ENCODE measurements around the gene SH3GLB1. TPM values are rescaled to one million over a fixed set of nuclear protein-coding genes. Genes with fewer than 3 reads are reported as not detected.

SH3GLB1 gene
- total RNA-seq, 1 donor from 2014 or later, result 78.3 TPM

DNA sequence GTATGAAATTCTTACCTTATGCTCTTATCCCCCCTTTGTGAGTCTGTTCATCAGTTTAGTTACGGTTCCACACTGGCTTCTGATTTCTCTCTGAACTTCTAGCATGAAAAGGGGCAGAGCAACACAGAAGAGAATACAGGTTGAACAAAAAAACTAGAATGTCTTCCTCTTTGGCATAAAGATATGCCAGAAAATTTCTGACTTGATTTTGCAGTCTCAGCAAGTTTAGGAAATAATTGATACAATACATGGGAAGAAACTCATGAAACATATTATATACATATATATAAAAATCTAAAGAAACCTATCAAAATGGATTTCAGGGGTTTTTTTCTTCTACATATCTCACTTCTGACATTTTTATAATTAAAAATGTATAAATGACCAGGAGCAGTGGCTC lies 27.0 kb downstream of the SH3GLB1 start:
- intact Hi-C loops (cut with micrococcal nuclease), result no loop called here

- intact Hi-C loops (cut with micrococcal nuclease), result no loop called here
These were observed 29.0 kb downstream of the SH3GLB1 start for GRCh38 chr1:86733340-86733739.

GRCh38 chr1:86739648-86740509 lies 35.5 kb downstream of the SH3GLB1 start:
- intact Hi-C loops (cut with micrococcal nuclease), result loop anchor here (1.0 to 10.0 kb wide), 8 partner anchors 13 to 585 kb away; partner anchors contain the start of genes HS2ST1, LMO4, SELENOF and SH3GLB1

DNA sequence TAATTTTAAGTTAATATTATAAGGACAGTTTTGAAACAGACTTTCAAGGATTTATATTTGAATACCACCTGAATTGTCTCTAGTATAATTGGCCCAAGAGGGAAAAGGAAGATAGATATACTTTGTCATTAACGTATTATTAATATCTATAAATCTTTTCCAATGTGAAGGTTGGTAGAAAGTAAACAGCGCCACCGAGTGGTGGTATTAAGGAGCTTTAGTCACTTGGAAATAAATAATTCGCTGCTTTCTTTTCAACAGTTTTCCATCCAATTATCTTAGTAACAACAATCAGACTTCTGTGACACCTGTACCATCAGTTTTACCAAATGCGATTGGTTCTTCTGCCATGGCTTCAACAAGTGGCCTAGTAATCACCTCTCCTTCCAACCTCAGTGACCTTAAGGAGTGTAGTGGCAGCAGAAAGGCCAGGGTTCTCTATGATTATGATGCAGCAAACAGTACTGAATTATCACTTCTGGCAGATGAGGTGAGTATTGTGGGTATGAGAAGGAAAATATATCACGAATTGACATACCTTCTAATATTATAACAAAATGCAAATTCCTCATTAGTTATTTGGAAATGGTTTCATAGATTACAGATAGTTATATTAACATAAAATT lies 37.7 kb downstream of the SH3GLB1 start:
- intact Hi-C loops (cut with micrococcal nuclease), result loop anchor here (2.0 to 10.0 kb wide), 5 partner anchors 15 to 583 kb away; partner anchors contain the start of genes HS2ST1, LMO4 and SELENOF

DNA sequence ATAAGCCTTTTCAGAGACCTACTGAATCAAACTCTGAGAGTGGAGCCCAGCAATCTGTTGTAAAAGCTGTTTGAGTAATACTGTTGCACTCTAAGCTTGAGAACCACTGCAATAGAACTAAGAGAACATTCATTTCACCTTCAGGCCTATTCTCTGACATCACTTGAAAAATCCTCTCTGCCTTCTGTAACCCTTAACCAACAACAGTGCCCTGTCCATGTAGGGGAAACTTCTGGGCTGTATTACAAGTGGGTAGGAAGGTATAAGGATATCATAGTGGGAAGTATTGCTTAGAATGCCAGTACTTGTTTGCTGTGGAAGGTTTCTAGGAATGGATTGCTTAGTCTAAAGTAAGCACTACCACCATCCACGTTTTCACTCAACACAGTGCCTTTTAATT lies 42.9 kb downstream of the SH3GLB1 start:
- intact Hi-C loops (cut with micrococcal nuclease), result loop anchor here (10.0 kb wide), 1 partner anchor 577 kb away; the partner anchor contains the start of gene LMO4

- intact Hi-C loops (cut with micrococcal nuclease), result loop anchor here (10.0 kb wide), 1 partner anchor 576 kb away; the partner anchor contains the start of gene LMO4
These were observed 44.4 kb downstream of the SH3GLB1 start for GRCh38 chr1:86748622-86749373.

- intact Hi-C loops (cut with micrococcal nuclease), result no loop called here
These were observed 45.7 kb downstream of the SH3GLB1 start for GRCh38 chr1:86750076-86750475.

DNA sequence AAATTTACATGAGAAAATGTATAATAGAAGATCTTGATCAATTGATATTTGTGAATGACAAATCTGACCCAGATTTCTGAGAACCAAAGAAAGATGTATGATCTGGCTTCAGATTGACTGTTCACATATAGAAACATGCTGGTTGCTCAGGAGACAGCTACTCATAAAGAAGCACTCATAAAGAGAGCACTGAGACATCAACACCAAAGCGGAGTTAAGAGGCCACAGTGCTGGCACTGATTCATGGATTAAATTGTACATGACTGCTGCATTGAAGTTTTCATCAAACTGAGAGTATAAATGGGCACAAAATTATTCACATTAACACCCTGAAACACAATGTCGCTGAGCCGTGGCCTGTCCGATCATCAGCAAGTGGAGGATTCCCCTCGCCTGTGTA lies 46.2 kb downstream of the SH3GLB1 start:
- intact Hi-C loops (cut with micrococcal nuclease), result no loop called here

GRCh38 chr1:86751923-86752322 lies 47.5 kb downstream of the SH3GLB1 start:
- intact Hi-C loops (cut with micrococcal nuclease), result no loop called here

- intact Hi-C loops (cut with micrococcal nuclease), result no loop called here
These were observed 49.3 kb downstream of the SH3GLB1 start for GRCh38 chr1:86753700-86754099.

DNA sequence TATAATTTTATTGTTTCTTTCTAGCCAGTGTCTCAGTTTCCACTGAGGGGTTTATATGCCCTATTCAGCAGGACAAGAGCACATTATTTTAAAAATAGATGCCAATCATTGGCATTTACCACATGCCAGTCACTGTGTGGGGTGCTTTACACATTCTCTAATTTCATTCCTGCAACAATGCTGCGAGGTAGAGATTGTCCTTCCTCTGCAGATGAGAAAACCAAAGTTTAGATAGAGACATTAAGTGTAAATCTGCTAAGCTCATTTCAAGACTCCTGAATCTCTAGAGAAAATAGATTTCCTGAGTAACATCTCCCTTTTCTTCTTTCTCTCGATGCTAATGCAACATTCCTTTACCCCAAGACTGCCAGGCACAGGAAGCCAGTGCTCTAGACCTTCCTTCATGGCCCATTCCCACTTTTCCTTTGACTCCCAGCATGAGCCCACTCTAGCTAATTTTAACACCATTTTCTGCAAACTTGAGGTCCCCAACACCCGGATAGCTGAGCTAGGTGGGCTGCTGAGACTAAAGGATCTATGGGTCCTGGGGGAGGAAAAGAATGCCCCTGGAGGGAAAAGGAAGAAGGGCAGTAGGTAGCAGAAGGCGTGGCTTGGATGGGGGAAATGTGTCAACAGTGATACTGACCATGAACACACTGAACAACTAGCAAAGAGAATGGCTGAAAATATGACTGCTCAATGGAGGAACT lies 50.0 kb downstream of the SH3GLB1 start:
- intact Hi-C loops (cut with micrococcal nuclease), result no loop called here

- intact Hi-C loops (cut with micrococcal nuclease), result no loop called here
These were observed 51.7 kb downstream of the SH3GLB1 start for GRCh38 chr1:86756062-86756406.

GRCh38 chr1:86757272-86757984 lies 53.1 kb downstream of the SH3GLB1 start:
- intact Hi-C loops (cut with micrococcal nuclease), result no loop called here

- intact Hi-C loops (cut with micrococcal nuclease), result no loop called here
These were observed 54.2 kb downstream of the SH3GLB1 start for GRCh38 chr1:86758570-86758969.

DNA sequence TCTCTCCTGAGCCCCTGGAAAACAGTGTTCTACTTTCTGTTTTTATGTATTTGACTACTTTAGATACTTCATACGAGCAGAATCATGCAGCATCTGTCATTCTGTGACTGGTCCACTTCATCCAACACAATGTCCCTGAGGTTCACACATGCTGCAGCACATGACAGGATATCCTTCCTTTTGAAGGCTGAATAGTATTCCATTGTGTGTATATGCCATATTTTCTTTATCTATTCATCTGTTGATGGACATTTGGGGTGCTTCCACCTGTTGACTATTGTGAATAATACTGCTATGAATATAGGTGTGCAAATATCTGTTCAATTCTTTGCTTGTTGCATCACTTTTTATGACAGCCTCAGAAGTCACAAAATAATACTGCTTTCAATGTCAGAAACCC lies 55.8 kb downstream of the SH3GLB1 start:
- intact Hi-C loops (cut with micrococcal nuclease), result no loop called here

DNA sequence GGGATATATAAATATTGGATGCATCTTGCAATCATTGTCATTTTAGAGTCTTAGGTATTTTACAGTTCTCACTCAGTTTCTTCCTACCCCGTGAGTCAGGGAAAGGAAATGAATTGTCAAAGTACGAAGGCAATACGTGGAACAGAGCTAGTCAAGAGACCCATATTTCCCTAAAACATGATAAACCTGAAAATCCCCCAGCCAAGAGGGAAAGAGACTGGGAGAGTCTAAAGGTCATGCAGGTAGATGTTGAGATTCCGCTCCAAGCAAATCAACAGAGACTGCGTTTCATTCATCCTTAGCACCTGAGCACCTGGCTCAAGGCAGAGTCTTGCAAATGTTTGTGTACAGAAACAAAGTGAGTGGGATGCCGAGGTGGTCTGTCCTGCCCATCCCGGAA lies 58.0 kb downstream of the SH3GLB1 start:
- intact Hi-C loops (cut with micrococcal nuclease), result no loop called here

- intact Hi-C loops (cut with micrococcal nuclease), result no loop called here
These were observed 60.1 kb downstream of the SH3GLB1 start for GRCh38 chr1:86764523-86764922.

DNA sequence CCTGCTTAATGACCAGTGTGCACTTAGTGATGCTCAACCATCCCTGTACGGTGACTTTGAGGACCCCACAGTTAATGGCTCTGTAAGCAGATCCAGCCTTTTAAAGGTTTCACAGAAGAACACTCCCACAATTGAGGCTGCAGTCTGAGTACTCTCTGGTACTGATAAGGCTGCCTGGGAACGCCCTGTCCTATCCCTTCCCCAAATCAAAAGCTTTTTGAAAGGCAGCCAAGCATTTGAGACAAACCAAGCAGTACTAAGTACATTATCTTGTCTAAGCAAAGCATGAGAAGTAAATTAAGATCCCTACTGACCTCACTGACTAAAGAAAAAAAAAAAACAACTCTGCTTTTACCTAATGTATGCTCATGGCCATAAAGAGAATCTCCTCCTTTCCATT lies 60.7 kb downstream of the SH3GLB1 start:
- intact Hi-C loops (cut with micrococcal nuclease), result no loop called here

- intact Hi-C loops (cut with micrococcal nuclease), result no loop called here
These were observed 61.3 kb downstream of the SH3GLB1 start for GRCh38 chr1:86765674-86766073.

DNA sequence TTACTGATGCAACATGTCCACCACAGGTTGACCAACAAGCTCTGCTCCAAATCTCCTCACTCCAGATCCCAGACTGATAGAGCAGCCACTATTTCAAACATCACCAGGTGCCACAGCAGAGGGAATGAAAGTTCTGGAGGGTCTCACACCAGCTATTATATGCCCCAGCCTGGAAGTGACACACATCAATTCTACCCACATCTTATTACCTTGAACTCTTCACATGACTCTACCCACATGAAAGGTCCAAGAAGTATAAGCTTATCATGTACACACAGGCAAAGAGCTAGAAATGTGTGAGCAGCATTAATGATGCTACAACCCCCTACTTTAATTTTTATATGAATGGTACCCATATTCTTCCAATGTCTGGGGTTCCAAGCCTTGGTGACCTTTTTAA lies 64.2 kb downstream of the SH3GLB1 start:
- intact Hi-C loops (cut with micrococcal nuclease), result no loop called here

GRCh38 chr1:86769065-86769464 lies 64.7 kb downstream of the SH3GLB1 start:
- intact Hi-C loops (cut with micrococcal nuclease), result no loop called here

Data from T-helper 1 cell treated with Interleukin-12 subunit alpha and Interleukin-12 subunit beta and Interleukin-4 antibody, amounts not matched to agents 30 ng/mL and 1 ng/mL, for 36 hours (primary cell).